AG09309 (cell line): Measurements from ENCODE around the gene AFF3.
A peak's percentile ranks its signal among the peaks of the same experiment; 100 is the strongest.

Source experiments
- DNase-seq: peaks from one replicate; pipeline ENCODE4 v3.0.0-alpha.2; 2010; ENCODE audit warnings: low read depth
- H3K4me3 ChIP-seq: 2 replicates; pipeline ENCODE4 v1.5.1; 2011; ENCODE audit warnings: mild to moderate bottlenecking, low read depth, low read length, moderate library complexity; ENCODE audit not compliant: control insufficient read depth
- CTCF ChIP-seq: IDR thresholded peaks from 2 replicates; pipeline ENCODE4 v1.5.1; 2011; ENCODE audit warnings: mild to moderate bottlenecking, low read depth, low read length, inconsistent platforms; ENCODE audit not compliant: insufficient read depth, control insufficient read depth; ENCODE audit errors: missing control alignments

The AFF3 gene

GRCh38 chr2:99821572-99821971, 320.8 kb downstream of the AFF3 start:
- TF ChIP-seq CTCF, result no peak
- no peak overlapping the region for H3K4me3 ChIP-seq
- peak; percentile 14 for DNase-seq

DNA sequence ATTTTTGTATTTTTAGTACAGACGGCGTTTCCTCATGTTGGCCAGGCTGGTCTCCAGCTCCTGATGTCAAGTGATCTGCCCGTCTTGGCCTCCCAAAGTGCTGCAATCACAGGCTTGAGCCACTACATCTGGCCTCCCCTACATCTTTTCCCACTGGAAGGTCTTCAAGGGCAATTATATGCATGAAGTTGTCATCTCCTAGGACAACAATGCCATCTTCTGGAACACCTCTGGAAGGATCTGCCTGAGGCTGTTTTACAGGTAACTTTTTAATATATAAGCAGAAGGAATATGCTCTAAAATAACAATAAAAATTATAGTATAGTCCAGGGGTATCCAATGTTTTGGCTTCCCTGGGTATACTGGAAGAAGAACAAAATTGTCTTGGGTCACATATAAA, 321.4 kb downstream of the AFF3 start:
- no peak for TF ChIP-seq CTCF
- no peak overlapping the region for H3K4me3 ChIP-seq
- DNase-seq, result no peak

- no peak overlapping the region for H3K4me3 ChIP-seq
- no peak for TF ChIP-seq CTCF
- no peak for DNase-seq
Observed at GRCh38 chr2:99819766-99820165, 322.6 kb downstream of the AFF3 start.

DNA sequence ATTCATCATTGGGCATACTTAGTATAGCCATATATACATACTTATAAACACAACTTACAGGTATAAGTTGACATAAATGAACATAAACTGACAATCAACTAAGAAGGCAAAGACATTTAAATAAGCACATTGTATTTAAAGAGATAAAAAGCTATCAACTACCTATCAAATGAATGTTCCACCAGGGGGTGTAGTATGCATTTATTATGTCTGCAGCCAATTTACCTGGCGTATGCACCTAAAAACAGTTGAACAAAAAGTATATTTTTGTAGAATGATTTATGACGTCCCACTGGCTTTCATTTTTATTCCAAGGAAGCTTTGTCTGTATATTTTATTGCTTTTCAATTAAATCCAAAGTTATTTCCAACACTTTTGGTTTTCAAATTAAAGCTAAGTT, 323.5 kb downstream of the AFF3 start:
- no peak for TF ChIP-seq CTCF
- no peak overlapping the region for H3K4me3 ChIP-seq
- no peak for DNase-seq

GRCh38 chr2:99816908-99817307, 325.5 kb downstream of the AFF3 start:
- no peak for TF ChIP-seq CTCF
- DNase-seq, result no peak
- no peak overlapping the region for H3K4me3 ChIP-seq

DNA sequence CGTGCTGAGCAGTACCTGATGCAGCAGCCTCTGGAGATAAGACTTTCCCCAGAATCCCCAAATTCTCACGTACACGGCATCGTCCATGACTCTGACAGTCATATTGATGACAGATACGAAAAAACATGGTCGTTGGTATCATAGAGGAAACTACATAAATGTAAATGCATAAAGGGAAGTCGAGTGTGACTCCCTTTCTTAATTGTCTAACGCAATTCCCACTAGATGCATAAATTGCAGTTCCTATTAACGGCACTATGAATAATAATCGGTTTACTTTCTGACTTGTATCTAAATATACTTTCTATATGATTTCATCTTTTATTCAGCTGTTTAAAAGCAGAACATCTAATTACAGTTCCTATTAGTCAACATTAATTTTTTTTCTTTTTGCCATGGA, 330.0 kb downstream of the AFF3 start:
- no peak overlapping the region for H3K4me3 ChIP-seq
- no peak for TF ChIP-seq CTCF
- DNase-seq, result no peak

GRCh38 chr2:99811544-99811943, 330.8 kb downstream of the AFF3 start:
- DNase-seq, result peak; percentile 55
- no peak for TF ChIP-seq CTCF

More at GRCh38 chr2:99811544-99811943, 330.8 kb downstream of the AFF3 start:
- no peak overlapping the region for H3K4me3 ChIP-seq
